Measurements from ENCODE around the gene POPDC3. TPM values are rescaled to one million over a fixed set of nuclear protein-coding genes. Genes with fewer than 3 reads are reported as not detected.
A peak's percentile ranks its signal among the peaks of the same experiment; 100 is the strongest.

The POPDC3 gene
- total RNA-seq, 2 donors from 2014 or later = 6.4 to 8.0 TPM

- H3K9ac ChIP-seq (ENCODE audit: extremely low read depth, low read length, poor library complexity, severe bottlenecking) = no peak overlapping the region
- no peaks in the 10 kb centered on the region for H3K4me1 ChIP-seq (ENCODE audit: control insufficient read depth, insufficient read depth, low read length)
- Mint-ChIP-seq H3K36me3 (ENCODE audit: low read depth) (no peaks in the 10 kb centered on the region), H3K27ac (no peak overlapping the region), H3K9me3 (no peaks in the 10 kb centered on the region), H3K4me3 (no peak overlapping the region), H3K27me3 (ENCODE audit: insufficient read depth) (no peaks in the 10 kb centered on the region), H3K4me1 (peaks cover 7% of the 10 kb centered on the region)
- H3K9me3 ChIP-seq (ENCODE audit: control insufficient read depth, low read length) = no peaks in the 10 kb centered on the region
- TF ChIP-seq CTCF (conservative IDR thresholded peaks at IDR 0.05) = peak; percentile 29
- DNase-seq = no peak
- no peaks in the 10 kb centered on the region for H3K36me3 ChIP-seq (ENCODE audit: control insufficient read depth, insufficient read depth, low read length)
- no peaks in the 10 kb centered on the region for H3K27me3 ChIP-seq (ENCODE audit: control insufficient read depth, insufficient read depth, low read length, poor library complexity, severe bottlenecking)
- H3K4me3 ChIP-seq (ENCODE audit: low read length) = no peak overlapping the region
- no peak overlapping the region for H3K27ac ChIP-seq (ENCODE audit: low read depth, low read length)
- WGBS, 2 experiments (ENCODE audit: insufficient coverage in 1 of 2, insufficient read length in 1 of 2) = 90% methylated on average over 2 of the region's 2 CpGs; no CpG with 5 or more reads in 1 of the 2 experiments
Measured at GRCh38 chr6:105111871-105112270, 67.9 kb downstream of the POPDC3 start.

GRCh38 chr6:105111105-105111504 lies 68.7 kb downstream of the POPDC3 start:
- Histone ChIP-seq H3K9ac (ENCODE audit: extremely low read depth, low read length, poor library complexity, severe bottlenecking) (no peak overlapping the region), H3K36me3 (ENCODE audit: control insufficient read depth, insufficient read depth, low read length) (no peaks in the 10 kb centered on the region), H3K4me3 (ENCODE audit: low read length) (no peak overlapping the region), H3K9me3 (ENCODE audit: control insufficient read depth, low read length) (no peaks in the 10 kb centered on the region), H3K27ac (ENCODE audit: low read depth, low read length) (no peak overlapping the region), H3K27me3 (ENCODE audit: control insufficient read depth, insufficient read depth, low read length, poor library complexity, severe bottlenecking) (no peaks in the 10 kb centered on the region), H3K4me1 (ENCODE audit: control insufficient read depth, insufficient read depth, low read length) (no peaks in the 10 kb centered on the region)
- no peak for TF ChIP-seq CTCF (conservative IDR thresholded peaks at IDR 0.05)
- Mint-ChIP-seq H3K4me1 (peaks cover 5% of the 10 kb centered on the region), H3K4me3 (no peak overlapping the region), H3K36me3 (ENCODE audit: low read depth) (no peaks in the 10 kb centered on the region), H3K9me3 (no peaks in the 10 kb centered on the region), H3K27me3 (ENCODE audit: insufficient read depth) (no peaks in the 10 kb centered on the region), H3K27ac (no peak overlapping the region)
- DNase-seq = no peak
- 94% methylated on average over 3 of the region's 3 CpGs; no CpG with 5 or more reads in 1 of the 2 experiments for WGBS, 2 experiments (ENCODE audit: insufficient coverage in 1 of 2, insufficient read length in 1 of 2)

- no peak overlapping the region for H3K27ac Mint-ChIP-seq
- H3K9ac ChIP-seq (ENCODE audit: extremely low read depth, low read length, poor library complexity, severe bottlenecking) = no peak overlapping the region
- no peaks in the 10 kb centered on the region for H3K4me1 ChIP-seq (ENCODE audit: control insufficient read depth, insufficient read depth, low read length)
- WGBS, 2 experiments (ENCODE audit: insufficient coverage in 1 of 2, insufficient read length in 1 of 2) = 72 to 81% methylated on average over 5 to 7 of the region's 8 CpGs
- H3K9me3 Mint-ChIP-seq = no peaks in the 10 kb centered on the region
- H3K27me3 Mint-ChIP-seq (ENCODE audit: insufficient read depth) = no peaks in the 10 kb centered on the region
- H3K4me3 ChIP-seq (ENCODE audit: low read length) = no peak overlapping the region
- H3K4me3 Mint-ChIP-seq = no peak overlapping the region
- H3K36me3 Mint-ChIP-seq (ENCODE audit: low read depth) = no peaks in the 10 kb centered on the region
- DNase-seq = no peak
- H3K4me1 Mint-ChIP-seq = peaks cover 3% of the 10 kb centered on the region
- H3K9me3 ChIP-seq (ENCODE audit: control insufficient read depth, low read length) = no peaks in the 10 kb centered on the region
- TF ChIP-seq CTCF (conservative IDR thresholded peaks at IDR 0.05) = no peak
- no peaks in the 10 kb centered on the region for H3K27me3 ChIP-seq (ENCODE audit: control insufficient read depth, insufficient read depth, low read length, poor library complexity, severe bottlenecking)
- no peaks in the 10 kb centered on the region for H3K36me3 ChIP-seq (ENCODE audit: control insufficient read depth, insufficient read depth, low read length)
- H3K27ac ChIP-seq (ENCODE audit: low read depth, low read length) = no peak overlapping the region
Measured at GRCh38 chr6:105109955-105110895, 69.6 kb downstream of the POPDC3 start.

All from endodermal cell (in vitro differentiated cells).